ENCODE data around the gene BCAP31. TPM values are rescaled to one million over a fixed set of nuclear protein-coding genes. Genes with fewer than 3 reads are reported as not detected.

Gene BCAP31
- total RNA-seq, 4 donors from 2014 or later = 99.2 to 180 (median 142) TPM

- TF ChIP-seq POLR2A (IDR thresholded peaks at IDR 0.05) (no peak), CTCF (IDR thresholded peaks at IDR 0.05) (no peak)
- Histone ChIP-seq H3K36me3 (peaks cover 0 to 52% (median 0%) of the 10 kb centered on the region in 3 donors), H3K27ac (peak overlapping the region; percentile 44 to 71 (median 64)), H3K4me3 (no peak overlapping the region), H3K27me3 (no peaks in the 10 kb centered on the region), H3K9me3 (no peaks in the 10 kb centered on the region), H3K4me1 (peaks cover 4 to 95% (median 21%) of the 10 kb centered on the region in 3 donors)
- 80% methylated on average over 11 of the region's 18 CpGs; no CpG with 5 or more reads in 1 of the 2 donors for WGBS, 2 donors
- DNase-seq = no peak
- intact Hi-C loops (cut with DNase I) = no loop called here
These were observed 20.1 kb downstream of the BCAP31 start for GRCh38 chrX:153704021-153704526.

- H3K27me3 ChIP-seq = no peaks in the 10 kb centered on the region
- H3K27ac ChIP-seq = peak overlapping the region; percentile 44 to 71 (median 64)
- TF ChIP-seq CTCF (IDR thresholded peaks at IDR 0.05) = no peak
- no peak for TF ChIP-seq POLR2A (IDR thresholded peaks at IDR 0.05)
- H3K4me1 ChIP-seq = peaks cover 4 to 95% (median 21%) of the 10 kb centered on the region in 3 donors
- intact Hi-C loops (cut with DNase I) = no loop called here
- DNase-seq = no peak
- peaks cover 0 to 60% (median 0%) of the 10 kb centered on the region in 3 donors for H3K36me3 ChIP-seq
- WGBS, 2 donors = 100% methylated on average over 1 of the region's 16 CpGs; no CpG with 5 or more reads in 1 of the 2 donors
- no peak overlapping the region for H3K4me3 ChIP-seq
- H3K9me3 ChIP-seq = no peaks in the 10 kb centered on the region
These were observed 21.2 kb downstream of the BCAP31 start for GRCh38 chrX:153703036-153703370.

- no peaks in the 10 kb centered on the region for H3K27me3 ChIP-seq
- H3K4me1 ChIP-seq = peaks cover 4 to 93% (median 21%) of the 10 kb centered on the region in 3 donors
- peaks cover 0 to 61% (median 0%) of the 10 kb centered on the region in 3 donors for H3K36me3 ChIP-seq
- H3K9me3 ChIP-seq = no peaks in the 10 kb centered on the region
- DNase-seq = no peak
- WGBS, 2 donors = 69 to 72% methylated on average over 8 to 11 of the region's 23 CpGs
- peak overlapping the region in 2 of 4 donors; percentile 65 to 71 for H3K27ac ChIP-seq
- intact Hi-C loops (cut with DNase I) = no loop called here
- H3K4me3 ChIP-seq = no peak overlapping the region
- no peak for TF ChIP-seq POLR2A (IDR thresholded peaks at IDR 0.05)
- no peak for TF ChIP-seq CTCF (IDR thresholded peaks at IDR 0.05)
These were observed 21.7 kb downstream of the BCAP31 start for GRCh38 chrX:153702336-153703035.

GRCh38 chrX:153701706-153702105 is 22.5 kb downstream of the BCAP31 start:
- Histone ChIP-seq H3K9me3 (no peaks in the 10 kb centered on the region), H3K4me1 (peaks cover under 1 to 87% (median 21%) of the 10 kb centered on the region in 3 donors), H3K27ac (no peak overlapping the region), H3K27me3 (no peaks in the 10 kb centered on the region), H3K4me3 (no peak overlapping the region), H3K36me3 (peaks cover 0 to 59% (median 0%) of the 10 kb centered on the region in 3 donors)
- 60% methylated on average over 2 of the region's 12 CpGs; no CpG with 5 or more reads in 1 of the 2 donors for WGBS, 2 donors
- DNase-seq = no peak
- TF ChIP-seq POLR2A (IDR thresholded peaks at IDR 0.05) (no peak), CTCF (IDR thresholded peaks at IDR 0.05) (no peak)
- intact Hi-C loops (cut with DNase I) = no loop called here

- intact Hi-C loops (cut with DNase I) = no loop called here
- Histone ChIP-seq H3K27me3 (no peaks in the 10 kb centered on the region), H3K36me3 (peaks cover 0 to 65% (median 0%) of the 10 kb centered on the region in 3 donors), H3K27ac (peak overlapping the region; percentile 39 to 68 (median 56)), H3K4me1 (peaks cover 0 to 80% (median 21%) of the 10 kb centered on the region in 3 donors), H3K9me3 (no peaks in the 10 kb centered on the region), H3K4me3 (no peak overlapping the region)
- no peak for DNase-seq
- TF ChIP-seq CTCF (IDR thresholded peaks at IDR 0.05) (no peak), POLR2A (IDR thresholded peaks at IDR 0.05) (no peak)
- WGBS, 2 donors = no CpG with 5 or more reads among the region's 6 CpGs
These were observed 23.2 kb downstream of the BCAP31 start for GRCh38 chrX:153700967-153701366.
